ENCODE data around the gene DAPK1.

The DAPK1 gene

DNA sequence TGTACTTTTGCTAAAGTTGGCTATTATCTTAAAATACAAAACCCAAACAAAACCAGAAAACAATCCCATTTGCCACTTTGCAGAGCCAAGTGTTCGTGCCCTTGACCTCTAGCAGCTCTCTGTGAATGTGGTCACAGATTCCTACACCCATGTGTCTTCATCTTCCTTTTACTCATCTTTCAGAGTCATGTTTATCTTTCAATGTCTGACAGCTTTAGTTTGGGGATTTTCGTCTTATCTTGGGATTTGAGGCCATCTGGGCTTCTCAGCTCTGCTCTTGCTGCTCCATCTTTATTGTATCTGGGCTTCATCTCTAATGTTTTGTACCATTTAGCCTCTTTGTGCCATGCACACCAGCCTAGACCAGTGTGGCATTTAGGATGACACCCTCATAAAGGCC lies 81.0 kb downstream of the DAPK1 start:
- TF ChIP-seq TCF12 (IDR thresholded peaks at IDR 0.05; ENCODE audit: low read depth) (no peak), CREB1 (IDR thresholded peaks at IDR 0.05; ENCODE audit: low read depth) (no peak), CEBPB (IDR thresholded peaks at IDR 0.05) (no peak), RAD21 (IDR thresholded peaks at IDR 0.05; ENCODE audit: low read depth) (no peak), NFIC (IDR thresholded peaks at IDR 0.05) (no peak), TAF1 (IDR thresholded peaks at IDR 0.05; ENCODE audit: low read depth) (no peak), TEAD4 (IDR thresholded peaks at IDR 0.05) (no peak), EP300 (IDR thresholded peaks at IDR 0.05; ENCODE audit: borderline replicate concordance) (no peak)
- TF ChIP-seq, protein P1, sequence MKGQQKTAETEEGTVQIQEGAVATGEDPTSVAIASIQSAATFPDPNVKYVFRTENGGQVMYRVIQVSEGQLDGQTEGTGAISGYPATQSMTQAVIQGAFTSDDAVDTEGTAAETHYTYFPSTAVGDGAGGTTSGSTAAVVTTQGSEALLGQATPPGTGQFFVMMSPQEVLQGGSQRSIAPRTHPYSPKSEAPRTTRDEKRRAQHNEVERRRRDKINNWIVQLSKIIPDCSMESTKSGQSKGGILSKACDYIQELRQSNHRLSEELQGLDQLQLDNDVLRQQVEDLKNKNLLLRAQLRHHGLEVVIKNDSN (IDR thresholded peaks at IDR 0.05), result no peak
- TF ChIP-seq, protein P2, sequence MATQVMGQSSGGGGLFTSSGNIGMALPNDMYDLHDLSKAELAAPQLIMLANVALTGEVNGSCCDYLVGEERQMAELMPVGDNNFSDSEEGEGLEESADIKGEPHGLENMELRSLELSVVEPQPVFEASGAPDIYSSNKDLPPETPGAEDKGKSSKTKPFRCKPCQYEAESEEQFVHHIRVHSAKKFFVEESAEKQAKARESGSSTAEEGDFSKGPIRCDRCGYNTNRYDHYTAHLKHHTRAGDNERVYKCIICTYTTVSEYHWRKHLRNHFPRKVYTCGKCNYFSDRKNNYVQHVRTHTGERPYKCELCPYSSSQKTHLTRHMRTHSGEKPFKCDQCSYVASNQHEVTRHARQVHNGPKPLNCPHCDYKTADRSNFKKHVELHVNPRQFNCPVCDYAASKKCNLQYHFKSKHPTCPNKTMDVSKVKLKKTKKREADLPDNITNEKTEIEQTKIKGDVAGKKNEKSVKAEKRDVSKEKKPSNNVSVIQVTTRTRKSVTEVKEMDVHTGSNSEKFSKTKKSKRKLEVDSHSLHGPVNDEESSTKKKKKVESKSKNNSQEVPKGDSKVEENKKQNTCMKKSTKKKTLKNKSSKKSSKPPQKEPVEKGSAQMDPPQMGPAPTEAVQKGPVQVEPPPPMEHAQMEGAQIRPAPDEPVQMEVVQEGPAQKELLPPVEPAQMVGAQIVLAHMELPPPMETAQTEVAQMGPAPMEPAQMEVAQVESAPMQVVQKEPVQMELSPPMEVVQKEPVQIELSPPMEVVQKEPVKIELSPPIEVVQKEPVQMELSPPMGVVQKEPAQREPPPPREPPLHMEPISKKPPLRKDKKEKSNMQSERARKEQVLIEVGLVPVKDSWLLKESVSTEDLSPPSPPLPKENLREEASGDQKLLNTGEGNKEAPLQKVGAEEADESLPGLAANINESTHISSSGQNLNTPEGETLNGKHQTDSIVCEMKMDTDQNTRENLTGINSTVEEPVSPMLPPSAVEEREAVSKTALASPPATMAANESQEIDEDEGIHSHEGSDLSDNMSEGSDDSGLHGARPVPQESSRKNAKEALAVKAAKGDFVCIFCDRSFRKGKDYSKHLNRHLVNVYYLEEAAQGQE (IDR thresholded peaks at IDR 0.05; ENCODE audit: low read depth), result no peak

DNA sequence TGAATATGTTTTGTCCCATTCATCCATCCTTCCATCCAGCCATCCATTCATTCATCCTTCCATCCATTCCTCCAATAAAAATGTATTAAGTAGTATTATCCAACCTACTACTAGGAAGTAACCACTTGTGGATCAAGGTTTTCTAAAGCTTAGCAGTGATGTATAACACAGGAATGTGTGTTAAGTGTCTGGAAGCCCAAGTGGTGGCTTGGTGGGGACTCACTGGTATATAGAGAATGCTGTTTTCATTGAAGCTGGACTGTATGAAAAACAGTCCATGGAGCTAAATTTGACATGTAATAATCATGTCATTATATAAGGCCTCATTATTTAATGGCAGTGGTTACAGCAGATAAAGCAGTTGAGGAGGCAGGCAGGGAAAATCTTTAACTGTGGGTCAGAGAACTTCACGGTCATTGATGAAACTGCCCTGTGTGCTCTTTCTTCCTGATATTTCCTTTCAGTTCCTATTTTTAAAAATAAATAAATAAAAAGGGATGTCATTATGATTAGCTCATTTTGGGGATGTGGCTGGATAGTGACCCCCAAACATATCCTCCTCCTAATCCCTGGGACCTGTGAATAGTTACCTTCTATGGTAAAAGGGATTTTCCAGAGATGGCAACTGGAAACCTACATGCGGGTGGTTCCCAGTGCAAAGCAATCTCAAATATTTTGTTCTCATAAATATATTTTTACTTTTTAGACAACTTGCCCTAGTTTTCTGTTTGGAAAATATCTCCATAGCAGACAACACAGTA lies 82.3 kb downstream of the DAPK1 start:
- no peak for TF ChIP-seq NFIC (IDR thresholded peaks at IDR 0.05)

DNA sequence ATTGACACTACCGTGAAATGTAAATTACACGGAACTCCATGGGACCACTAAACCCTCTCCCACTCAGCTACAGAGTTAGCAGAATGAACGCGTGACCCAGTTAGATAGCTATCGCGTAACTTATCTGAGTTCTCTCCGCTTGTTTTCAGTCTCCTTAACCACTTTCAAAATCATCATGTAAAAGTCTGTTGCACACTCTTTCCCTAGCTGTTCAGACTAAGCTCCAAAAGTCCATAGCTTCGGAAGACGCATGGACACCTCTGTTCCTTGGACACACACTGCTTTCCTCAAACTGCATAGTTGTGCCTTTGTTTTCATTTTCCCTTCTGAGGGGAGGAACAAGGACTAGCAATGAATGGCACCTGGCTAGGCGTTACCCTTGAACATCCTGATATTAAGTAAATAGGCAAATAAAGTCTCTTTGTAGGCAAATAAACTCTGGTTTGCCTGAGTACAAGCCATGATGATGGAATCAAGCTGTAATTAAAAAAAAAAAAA lies 83.3 kb downstream of the DAPK1 start:
- TF ChIP-seq YY1 (IDR thresholded peaks at IDR 0.05; ENCODE audit: low read depth) (no peak), FOXM1 (IDR thresholded peaks at IDR 0.05; ENCODE audit: borderline replicate concordance, low read depth) (no peak)

DNA sequence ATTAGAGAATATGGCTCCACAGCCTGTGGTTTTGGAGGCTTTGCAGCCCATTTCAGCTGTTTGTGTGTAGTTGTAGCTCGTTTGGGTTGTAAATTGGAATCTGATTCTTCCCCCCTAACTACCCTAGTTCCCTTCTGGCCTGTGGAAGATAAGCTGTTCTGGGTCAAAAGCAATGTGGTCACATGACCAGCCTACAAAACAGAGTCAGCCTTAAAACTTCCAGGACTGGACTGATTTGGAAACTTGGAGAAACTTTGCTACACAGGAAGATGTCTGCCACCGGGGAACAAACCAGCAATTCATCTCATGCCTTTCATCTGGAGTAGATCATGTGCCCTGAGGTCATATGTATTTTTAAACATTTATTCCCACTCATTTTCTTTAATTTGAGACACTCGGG lies 83.8 kb downstream of the DAPK1 start:
- TF ChIP-seq, protein P2 (IDR thresholded peaks at IDR 0.05; ENCODE audit: low read depth), result no peak
- no peak for TF ChIP-seq FOXM1 (IDR thresholded peaks at IDR 0.05; ENCODE audit: borderline replicate concordance, low read depth)
- no peak for TF ChIP-seq YY1 (IDR thresholded peaks at IDR 0.05; ENCODE audit: low read depth)
- TF ChIP-seq, protein P3, sequence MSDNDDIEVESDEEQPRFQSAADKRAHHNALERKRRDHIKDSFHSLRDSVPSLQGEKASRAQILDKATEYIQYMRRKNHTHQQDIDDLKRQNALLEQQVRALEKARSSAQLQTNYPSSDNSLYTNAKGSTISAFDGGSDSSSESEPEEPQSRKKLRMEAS (IDR thresholded peaks at IDR 0.05), result no peak
- TF ChIP-seq TAF1 (IDR thresholded peaks at IDR 0.05; ENCODE audit: low read depth), result no peak
- TF ChIP-seq CREB1 (IDR thresholded peaks at IDR 0.05; ENCODE audit: low read depth), result no peak
- no peak for TF ChIP-seq RAD21 (IDR thresholded peaks at IDR 0.05; ENCODE audit: low read depth)
- no peak for TF ChIP-seq EGR1 (IDR thresholded peaks at IDR 0.05)
- TF ChIP-seq CEBPB (IDR thresholded peaks at IDR 0.05), result no peak
- no peak for TF ChIP-seq EP300 (IDR thresholded peaks at IDR 0.05; ENCODE audit: borderline replicate concordance)
- TF ChIP-seq TEAD4 (IDR thresholded peaks at IDR 0.05), result no peak
- no peak for TF ChIP-seq TCF12 (IDR thresholded peaks at IDR 0.05; ENCODE audit: low read depth)
- TF ChIP-seq, protein P1 (IDR thresholded peaks at IDR 0.05), result no peak
- no peak for TF ChIP-seq ZBTB7A (IDR thresholded peaks at IDR 0.05; ENCODE audit: low read depth)
- no peak for TF ChIP-seq NFIC (IDR thresholded peaks at IDR 0.05)

DNA sequence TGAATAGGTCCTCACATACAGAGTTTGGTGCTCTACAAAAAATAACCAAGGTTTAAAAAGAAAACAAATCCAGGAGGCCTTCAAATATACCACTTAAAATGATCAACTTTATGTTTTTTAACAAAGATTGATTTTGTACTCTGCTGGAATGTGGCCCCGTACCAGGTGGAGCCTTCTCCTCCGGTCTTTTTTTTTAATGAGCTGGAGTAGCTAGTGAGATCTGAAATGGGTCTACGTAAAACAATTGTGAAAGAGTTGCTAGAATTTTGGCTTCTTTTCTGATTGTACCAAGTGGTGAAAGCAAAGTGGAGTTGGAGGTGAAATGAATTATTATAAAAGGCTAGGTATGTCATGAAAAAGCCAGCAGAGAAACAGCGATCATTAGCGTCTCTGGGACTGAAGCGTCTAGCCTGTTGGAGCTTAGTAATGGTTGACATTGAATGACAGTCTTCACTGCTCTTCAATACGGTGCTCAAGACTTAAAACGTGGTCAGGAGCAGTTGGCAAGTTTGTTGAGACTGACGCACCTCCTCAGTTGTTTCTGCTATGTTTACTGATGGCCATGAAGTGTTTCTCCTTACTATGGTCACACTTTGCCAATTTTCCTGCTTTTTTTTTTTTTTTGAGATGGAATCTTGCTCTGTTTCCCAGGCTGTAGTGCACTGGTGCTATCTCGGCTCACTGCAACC lies 84.4 kb downstream of the DAPK1 start:
- TF ChIP-seq, protein P1 (IDR thresholded peaks at IDR 0.05), result no peak
- TF ChIP-seq YY1 (IDR thresholded peaks at IDR 0.05; ENCODE audit: low read depth), result no peak
- no peak for TF ChIP-seq RAD21 (IDR thresholded peaks at IDR 0.05; ENCODE audit: low read depth)
- TF ChIP-seq, protein P3 (IDR thresholded peaks at IDR 0.05), result no peak
- no peak for TF ChIP-seq NFIC (IDR thresholded peaks at IDR 0.05)
- TF ChIP-seq TAF1 (IDR thresholded peaks at IDR 0.05; ENCODE audit: low read depth), result no peak
- TF ChIP-seq FOXM1 (IDR thresholded peaks at IDR 0.05; ENCODE audit: borderline replicate concordance, low read depth), result no peak
- TF ChIP-seq TEAD4 (IDR thresholded peaks at IDR 0.05), result no peak
- TF ChIP-seq, protein P2 (IDR thresholded peaks at IDR 0.05; ENCODE audit: low read depth), result no peak
- no peak for TF ChIP-seq EP300 (IDR thresholded peaks at IDR 0.05; ENCODE audit: borderline replicate concordance)
- TF ChIP-seq EGR1 (IDR thresholded peaks at IDR 0.05), result no peak
- TF ChIP-seq CREB1 (IDR thresholded peaks at IDR 0.05; ENCODE audit: low read depth), result no peak
- TF ChIP-seq ZBTB7A (IDR thresholded peaks at IDR 0.05; ENCODE audit: low read depth), result no peak
- TF ChIP-seq TCF12 (IDR thresholded peaks at IDR 0.05; ENCODE audit: low read depth), result no peak
- no peak for TF ChIP-seq CEBPB (IDR thresholded peaks at IDR 0.05)

Data from Ishikawa (cell line).